D721Med (cell line): ENCODE measurements around the gene JMJD1C.

Experiments used
- DNase-seq: peaks from one replicate; pipeline ENCODE4 v3.0.0; 2011; ENCODE audit warnings: low spot score; ENCODE audit not compliant: insufficient read length
- FAIRE-seq: peaks from 2 replicates; lab custom pipeline; 2011; peaks lifted over from hg19 to GRCh38; lab: Jason Lieb, UNC
- TF ChIP-seq, protein P1 (sequence below): IDR thresholded peaks from 2 replicates; pipeline ENCODE4 v1.5.1; 2012; ENCODE audit warnings: mild to moderate bottlenecking, control low read depth; ENCODE audit not compliant: insufficient read depth; ENCODE audit errors: missing control alignments

The JMJD1C gene

DNA sequence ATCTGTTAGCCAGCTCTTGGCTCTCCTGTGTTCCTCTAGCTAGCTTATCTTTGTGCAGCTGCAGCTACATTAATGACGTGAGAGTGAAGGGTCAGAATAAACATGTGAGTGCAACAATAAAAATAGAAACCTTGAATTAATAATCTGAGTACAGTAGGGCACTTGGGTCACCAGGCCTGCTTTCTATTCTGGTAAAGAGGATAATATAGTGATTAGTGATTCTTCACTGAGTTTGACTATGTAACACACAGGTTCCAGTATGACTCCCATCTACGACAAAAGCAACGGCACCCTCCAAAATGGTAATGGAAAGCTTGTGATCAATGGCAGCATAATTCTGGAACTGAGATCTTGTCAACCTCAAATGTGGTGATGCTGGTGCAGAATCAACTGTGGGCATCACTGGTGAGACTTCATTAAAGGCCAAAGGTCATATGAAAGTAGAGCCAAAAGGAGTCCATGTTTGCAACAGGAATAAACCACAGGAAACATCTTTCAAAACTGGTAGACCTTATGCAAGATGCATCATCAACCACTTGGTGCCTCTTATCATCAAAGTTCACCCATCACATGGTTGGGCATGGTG lies 255.1 kb downstream of the JMJD1C start:
- FAIRE-seq (no peak), DNase-seq (no peak)
- TF ChIP-seq, protein P1, sequence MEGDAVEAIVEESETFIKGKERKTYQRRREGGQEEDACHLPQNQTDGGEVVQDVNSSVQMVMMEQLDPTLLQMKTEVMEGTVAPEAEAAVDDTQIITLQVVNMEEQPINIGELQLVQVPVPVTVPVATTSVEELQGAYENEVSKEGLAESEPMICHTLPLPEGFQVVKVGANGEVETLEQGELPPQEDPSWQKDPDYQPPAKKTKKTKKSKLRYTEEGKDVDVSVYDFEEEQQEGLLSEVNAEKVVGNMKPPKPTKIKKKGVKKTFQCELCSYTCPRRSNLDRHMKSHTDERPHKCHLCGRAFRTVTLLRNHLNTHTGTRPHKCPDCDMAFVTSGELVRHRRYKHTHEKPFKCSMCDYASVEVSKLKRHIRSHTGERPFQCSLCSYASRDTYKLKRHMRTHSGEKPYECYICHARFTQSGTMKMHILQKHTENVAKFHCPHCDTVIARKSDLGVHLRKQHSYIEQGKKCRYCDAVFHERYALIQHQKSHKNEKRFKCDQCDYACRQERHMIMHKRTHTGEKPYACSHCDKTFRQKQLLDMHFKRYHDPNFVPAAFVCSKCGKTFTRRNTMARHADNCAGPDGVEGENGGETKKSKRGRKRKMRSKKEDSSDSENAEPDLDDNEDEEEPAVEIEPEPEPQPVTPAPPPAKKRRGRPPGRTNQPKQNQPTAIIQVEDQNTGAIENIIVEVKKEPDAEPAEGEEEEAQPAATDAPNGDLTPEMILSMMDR: no peak

DNA sequence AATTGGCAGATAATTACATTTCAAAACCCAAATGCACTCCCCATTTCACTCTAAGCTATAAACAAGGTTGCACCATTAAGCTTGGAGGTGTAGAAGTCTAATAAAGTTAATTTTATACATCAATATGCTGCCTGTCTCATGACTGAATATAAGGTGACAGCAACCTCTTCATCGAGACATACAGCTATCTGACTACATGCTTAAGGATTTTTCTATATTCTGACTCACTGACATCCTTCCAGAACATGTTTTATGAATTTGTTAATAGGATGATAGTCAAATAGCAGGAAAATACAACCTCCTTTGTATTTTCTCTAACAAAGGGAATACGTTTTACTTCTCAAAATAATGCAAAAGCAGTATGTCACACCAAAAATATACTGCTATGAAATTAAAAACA lies 256.1 kb downstream of the JMJD1C start:
- FAIRE-seq: no peak
- no peak for DNase-seq
- TF ChIP-seq, protein P1: no peak

DNA sequence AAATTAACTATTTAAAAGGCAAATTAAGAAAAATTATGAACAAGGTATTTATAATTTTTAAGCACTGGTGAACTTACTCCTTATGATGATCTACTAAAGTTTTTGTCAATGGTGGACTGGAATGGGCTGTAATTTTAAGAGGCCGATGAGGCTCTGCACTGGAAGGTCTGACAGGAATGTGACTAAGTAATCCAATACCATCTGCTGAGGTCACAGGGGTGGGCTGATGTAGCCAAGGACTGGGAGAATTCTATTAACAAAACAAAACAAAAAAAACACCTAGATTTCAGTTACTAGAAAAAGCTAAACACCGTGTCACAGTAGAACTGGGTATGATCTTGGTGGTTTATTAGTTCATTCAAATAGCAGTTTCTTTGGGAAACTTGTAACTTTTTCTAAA lies 256.8 kb downstream of the JMJD1C start:
- TF ChIP-seq, protein P1: no peak
- DNase-seq (no peak), FAIRE-seq (no peak)

DNA sequence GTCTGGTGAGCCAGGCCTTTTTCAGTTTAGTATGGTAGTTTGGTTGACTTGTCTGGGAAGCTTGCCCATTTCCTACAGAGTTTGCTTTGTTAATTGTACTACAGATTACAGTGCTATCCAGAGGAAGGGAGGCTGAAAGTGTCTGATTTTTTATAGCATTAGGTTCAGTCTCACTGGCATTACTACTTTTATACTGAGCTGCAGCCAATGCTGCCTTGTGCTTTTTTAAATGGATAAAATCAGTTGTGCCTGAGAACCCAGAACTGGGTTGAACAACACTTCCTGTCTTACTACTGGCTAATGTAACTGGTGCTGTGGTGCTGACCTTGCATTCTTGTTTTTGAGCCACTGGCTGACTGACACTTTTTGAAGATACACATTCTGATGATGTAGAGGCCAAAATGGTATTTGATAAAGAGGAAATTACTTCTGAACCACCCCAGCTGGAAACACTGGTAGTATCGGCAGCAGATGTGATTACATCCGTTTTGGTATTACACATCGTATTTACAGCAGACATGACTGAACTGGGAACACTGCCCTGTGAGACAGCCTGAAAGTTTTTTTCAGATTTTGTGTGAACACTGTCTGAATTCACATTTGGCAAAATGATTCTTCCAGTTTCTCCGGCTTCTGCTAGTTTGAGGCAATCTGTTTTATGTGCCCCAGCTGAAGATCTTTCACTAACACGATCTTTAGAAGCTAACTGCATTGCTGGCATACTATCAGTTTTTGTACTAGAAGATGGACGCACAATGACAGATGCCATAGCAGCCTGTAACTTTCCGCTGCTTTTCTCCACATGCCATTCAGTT lies 258.6 kb downstream of the JMJD1C start:
- TF ChIP-seq, protein P1: no peak
- DNase-seq (no peak), FAIRE-seq (no peak)

DNA sequence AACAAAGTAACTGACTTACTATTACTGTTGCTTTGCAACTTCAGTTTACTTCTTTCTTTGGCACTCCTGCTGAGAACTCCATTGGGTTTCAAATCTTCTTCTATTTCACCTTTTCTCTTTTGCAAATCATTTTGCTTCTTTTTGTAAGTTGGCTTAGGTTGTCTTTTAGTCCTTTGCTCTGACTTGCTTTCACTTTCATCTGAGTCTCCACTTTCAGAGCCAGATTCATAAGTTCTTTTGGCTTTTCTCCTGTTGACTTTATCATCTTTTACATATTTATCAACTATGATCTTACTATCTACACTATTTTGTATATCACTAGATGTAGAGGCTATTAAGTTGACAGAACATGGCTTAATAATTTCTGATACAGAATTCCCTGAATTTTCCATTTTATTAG lies 259.2 kb downstream of the JMJD1C start:
- FAIRE-seq (no peak), DNase-seq (no peak)
- TF ChIP-seq, protein P1: no peak

DNA sequence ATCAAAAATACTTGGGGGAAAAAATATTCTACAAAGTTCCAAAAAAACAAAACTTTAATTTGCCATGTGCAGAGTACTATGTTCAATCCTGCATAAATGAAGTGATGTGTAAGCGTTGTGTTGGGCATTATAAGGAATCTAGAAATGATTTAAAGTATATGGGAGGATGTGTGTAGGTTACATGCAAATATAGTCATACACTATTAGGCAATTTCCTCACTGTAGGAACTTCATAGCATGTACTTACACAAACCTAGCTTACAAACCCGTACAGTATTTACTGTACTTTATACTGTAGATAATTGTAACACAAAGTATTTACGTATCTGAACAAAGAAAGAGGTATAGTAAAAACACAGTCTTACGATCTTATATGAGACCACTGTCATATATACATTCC lies 260.4 kb downstream of the JMJD1C start:
- DNase-seq: no peak
- FAIRE-seq: no peak
- TF ChIP-seq, protein P1: no peak

DNA sequence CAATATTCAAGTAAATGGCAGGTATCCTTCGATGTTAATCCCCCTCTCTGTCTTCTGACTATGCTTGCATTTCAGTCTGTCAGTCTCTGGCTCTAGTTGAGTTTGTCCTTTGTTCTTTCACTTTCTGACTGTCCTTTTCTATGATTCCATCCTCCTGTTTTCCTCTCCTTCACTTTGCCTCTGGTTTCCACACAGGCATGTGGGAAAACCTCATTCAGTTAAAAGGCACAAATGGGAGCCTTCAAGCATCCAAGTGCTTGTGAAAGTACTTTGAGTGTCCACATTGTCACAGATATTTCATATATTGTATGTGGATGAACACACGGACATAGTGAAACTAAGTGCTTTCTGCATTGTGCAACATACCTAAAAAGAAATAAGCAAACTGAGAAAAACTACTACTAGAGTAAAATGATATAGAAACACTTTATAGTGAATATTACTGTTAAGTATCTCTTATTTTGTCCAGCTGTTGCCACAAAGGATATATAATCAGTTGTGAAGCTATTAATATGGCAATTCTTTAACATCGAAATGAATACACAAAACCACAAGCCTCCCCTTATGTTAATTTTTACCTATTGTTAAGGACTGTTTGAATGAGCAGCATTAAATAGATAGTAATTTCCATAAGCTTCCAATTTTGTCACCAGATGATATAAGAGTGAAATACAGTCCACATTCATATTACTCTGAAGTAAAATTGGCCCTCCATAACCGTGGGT lies 260.9 kb downstream of the JMJD1C start:
- FAIRE-seq (no peak), DNase-seq (no peak)
- TF ChIP-seq, protein P1: no peak
